ENCODE results near the gene GRAP2.

GRAP2 gene

GRCh38 chr22:40018051-40018450 lies 117.2 kb downstream of the GRAP2 start:
- DNase-seq (ENCODE audit: low read depth) = no peak

- DNase-seq (ENCODE audit: low read depth) = no peak
Measured at GRCh38 chr22:40019100-40019499, 118.2 kb downstream of the GRAP2 start.

GRCh38 chr22:40020956-40021355 lies 120.1 kb downstream of the GRAP2 start:
- no peak for DNase-seq (ENCODE audit: low read depth)

GRCh38 chr22:40021401-40022000 lies 120.6 kb downstream of the GRAP2 start:
- no peak for DNase-seq (ENCODE audit: low read depth)

- no peak for DNase-seq (ENCODE audit: low read depth)
Measured at GRCh38 chr22:40022536-40023240, 121.8 kb downstream of the GRAP2 start.

Data from stimulated activated CD4-positive, alpha-beta T cell treated with anti-CD3 and anti-CD28 coated beads, Interleukin-2, amount 100 ng/mL, for 4 hours (primary cell).